NCI-H2029 treated with DMSO at 0.1 percent for 48 hours (cell line): ENCODE results near the gene RABL6.

ENCODE experiments used
- DNase-seq: peaks from one replicate; lab custom pipeline; 2025; lab: John Stamatoyannopoulos, UW

The RABL6 gene

DNA sequence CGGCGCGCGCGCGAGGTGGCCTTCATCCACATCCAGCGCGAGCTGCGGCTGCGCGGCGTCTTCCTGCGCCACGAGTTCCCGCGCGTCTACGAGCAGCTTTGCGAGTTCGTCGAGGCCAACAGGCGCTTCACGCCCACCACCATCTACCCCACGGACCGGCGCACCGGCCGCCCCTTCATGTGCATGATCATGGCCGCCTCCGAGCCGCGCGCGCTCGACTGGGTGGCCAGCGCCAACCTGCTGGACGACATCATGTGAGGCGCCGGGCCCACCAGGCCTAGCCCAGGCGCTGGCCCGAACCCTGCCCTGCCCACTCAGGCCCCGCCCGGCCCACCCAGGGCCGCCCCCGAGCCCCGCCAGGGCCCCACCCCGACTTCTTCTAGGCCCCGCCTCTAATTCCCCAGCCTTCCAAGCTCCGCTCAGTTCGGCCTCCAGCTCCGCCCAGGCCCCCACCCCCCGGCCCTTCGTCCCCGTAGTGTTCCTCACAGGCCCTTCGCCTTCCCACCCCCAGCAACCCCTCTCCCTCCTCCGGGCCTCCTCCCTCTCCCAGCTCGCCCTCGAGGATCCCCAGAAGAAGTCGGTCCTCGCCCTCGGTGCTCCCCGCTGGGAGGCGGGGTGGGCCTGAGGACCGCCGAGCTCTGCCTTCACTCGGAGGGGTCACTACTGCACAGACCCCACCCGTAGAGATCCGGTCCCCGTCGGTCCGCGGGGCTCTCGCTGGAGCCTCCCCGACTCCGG, 39.5 kb downstream of the RABL6 start:
- no peak for DNase-seq

DNA sequence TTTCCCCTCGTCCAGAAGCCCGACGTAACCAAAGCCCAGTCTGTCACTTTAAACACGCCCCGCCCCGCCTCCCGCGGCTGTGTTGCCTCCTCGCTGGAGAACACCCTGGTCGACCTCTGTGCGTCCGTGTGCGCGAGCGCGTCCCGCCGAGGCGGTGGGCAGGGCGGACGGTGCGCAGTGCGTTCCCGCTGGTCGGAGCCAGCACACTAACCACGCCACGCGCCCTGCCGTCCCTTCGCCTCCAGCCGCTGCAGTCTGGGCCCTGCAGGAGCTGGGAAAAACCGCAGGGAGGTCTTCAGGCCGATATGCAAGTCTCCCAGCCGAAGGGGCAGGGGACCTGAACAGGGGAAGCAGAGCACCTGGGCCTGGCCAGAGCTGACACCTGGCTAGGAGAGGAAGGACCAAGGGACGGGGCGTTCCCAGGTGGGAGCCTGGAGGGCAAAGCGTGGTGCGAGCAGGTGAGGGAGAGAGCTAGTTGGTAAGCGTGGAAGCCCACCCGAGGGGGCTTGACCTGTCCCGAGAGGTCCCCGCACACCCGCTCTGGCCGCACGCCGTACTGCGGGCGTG, 40.2 kb downstream of the RABL6 start:
- DNase-seq: peak; percentile 42

DNA sequence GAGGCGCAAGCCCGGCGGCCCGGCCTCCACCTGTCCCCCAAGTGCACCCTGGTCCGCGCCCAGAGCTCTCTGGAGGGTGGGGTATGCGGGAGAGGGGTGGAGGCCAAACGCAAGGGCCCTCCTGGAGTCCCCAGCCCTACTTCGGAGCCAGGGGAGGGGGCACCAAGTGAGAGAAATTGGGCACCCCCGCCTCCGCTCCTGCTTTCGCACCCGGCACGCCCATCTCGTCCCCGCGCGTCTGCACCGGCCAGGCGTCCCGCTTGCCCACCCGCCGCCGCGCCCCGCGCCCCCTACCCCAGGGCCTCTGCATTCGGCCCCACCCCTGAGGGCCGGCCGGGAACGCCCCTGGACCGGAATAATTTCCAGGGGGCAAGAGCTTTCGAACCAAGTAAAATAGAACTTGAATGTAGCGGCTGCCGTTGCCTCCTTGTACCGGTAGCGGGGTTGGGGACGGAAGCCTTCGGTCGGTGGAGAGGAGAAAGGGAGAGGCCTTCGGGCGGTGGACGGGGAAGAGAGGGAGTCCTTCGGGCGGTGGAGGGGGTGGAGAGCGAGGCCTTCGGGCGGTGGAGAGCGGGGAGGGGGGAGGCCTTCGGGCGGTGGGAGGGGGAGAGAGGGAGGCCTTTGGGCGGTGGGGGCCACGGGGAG, 40.8 kb downstream of the RABL6 start:
- DNase-seq: no peak

DNA sequence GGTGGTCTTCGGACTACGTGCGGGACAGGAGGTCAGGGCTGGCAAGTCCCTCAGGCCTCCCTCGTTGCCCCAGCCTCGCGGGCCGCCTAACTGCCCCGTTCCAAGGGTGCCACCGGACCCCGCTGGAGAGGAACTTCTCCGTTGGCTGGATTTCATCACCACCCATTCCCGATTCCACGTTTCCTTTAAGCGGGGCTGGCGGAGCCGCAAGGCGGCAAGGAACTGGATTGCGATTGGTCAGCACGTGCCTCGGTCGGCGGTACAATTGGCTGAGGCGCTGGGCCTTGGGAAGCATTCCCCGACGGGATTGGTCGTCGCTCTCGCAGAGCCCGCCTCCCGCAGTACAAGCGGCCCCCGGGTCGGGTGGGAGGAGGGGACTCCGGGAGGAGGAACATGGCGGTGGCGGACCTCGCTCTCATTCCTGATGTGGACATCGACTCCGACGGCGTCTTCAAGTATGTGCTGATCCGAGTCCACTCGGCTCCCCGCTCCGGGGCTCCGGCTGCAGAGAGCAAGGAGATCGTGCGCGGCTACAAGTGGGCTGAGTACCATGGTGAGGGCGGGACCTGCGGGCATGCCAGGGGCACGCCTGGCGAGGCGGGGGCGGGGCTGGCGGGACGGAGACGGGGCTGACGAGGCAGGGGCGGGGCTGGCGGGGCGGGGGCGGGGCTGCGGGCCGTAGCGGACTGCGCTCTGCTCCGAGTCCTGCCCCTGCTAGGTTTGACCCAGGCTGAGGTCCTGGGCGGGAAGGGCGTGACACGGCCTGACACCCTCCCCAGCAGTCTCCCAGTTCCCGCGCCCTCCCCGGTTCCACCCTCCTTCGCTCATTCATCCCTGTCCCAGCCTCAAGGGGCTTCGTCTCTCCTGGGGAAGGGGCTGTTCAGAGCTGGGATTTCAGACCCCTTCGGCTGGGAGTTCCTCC, 41.6 kb downstream of the RABL6 start, which contains the start of gene PHPT1:
TSS of gene PHPT1 (plus strand) at position 372 of the 922 bp plus-strand sequence. CDS start at position 394, 22 bp downstream.
- DNase-seq: peak; percentile 94

DNA sequence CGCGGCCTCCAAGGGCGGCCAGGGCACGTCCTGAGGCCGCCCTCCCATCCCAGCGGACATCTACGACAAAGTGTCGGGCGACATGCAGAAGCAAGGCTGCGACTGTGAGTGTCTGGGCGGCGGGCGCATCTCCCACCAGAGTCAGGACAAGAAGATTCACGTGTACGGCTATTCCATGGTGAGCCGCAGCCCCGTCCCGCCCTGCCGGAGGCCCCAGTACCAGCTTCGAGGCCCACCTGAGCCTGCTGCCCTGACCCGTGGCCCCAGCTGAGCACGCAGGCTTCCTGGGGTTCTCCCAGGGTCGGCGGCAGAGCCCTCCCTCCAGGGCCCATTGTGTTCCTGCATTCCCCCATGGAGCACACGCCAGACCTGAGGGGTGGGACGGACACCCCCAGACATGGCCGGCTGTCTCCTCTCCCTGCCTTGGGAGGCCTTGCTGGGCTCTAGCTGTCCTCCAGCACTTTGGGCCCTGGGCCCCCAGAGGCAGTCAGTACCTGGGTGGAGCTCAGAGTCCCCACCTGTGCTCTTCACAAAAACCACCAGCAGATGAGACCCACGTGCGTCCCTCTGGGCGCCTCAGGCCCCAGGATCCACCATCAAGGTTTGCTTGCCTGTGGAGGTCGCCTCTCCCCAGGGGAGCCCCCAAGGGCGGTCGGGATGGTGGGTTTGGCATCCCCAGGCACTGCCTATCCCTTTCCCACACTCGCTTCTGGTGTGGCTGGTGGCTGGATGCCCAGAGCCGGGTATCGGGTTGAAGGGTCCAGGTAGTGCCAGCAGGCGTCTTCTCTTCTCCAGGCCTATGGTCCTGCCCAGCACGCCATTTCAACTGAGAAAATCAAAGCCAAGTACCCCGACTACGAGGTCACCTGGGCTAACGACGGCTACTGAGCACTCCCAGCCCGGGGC, 42.5 kb downstream of the RABL6 start:
- DNase-seq: no peak

DNA sequence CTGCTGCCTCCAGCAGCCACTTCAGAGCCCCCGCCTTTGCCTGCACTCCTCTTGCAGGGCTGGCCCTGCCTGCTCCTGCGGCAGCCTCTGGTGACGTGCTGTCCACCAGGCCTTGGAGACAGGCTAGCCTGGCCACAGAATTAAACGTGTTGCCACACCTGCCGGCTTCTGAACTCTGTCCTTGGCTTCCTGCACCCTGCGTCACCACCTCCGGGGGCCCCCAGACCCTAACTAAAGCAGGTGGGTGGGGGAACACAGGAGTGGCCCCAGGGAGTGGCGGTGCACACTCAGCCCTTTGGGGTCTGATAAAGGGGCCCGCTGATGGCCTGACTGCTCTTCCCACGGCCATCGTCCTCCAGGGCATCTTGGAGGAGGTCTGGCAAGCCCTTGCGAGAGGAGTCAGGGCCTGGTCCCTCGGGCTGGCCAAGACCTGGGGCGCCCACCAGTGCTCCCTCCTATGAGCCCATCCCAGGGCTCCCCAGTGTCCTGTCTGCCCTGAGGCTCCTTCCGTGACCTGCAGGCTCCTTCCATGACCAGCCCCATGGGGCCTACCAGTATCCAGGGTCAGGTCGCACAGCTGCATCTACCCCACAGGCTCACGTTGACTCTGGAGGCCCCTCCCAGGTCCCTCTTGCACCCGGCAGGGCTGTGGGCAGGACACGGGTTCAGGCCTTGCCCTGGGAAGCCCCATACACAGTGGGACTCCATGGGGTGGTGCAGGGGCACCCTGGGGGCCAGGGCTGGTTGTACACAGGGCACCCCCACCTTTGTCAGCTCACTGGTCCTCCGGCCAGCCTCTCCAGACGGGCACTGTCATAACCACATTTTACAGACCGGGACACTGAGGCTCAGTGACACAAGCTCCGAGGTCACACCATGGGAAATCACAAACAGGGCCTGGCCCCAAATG, 43.4 kb downstream of the RABL6 start:
- DNase-seq: no peak

DNA sequence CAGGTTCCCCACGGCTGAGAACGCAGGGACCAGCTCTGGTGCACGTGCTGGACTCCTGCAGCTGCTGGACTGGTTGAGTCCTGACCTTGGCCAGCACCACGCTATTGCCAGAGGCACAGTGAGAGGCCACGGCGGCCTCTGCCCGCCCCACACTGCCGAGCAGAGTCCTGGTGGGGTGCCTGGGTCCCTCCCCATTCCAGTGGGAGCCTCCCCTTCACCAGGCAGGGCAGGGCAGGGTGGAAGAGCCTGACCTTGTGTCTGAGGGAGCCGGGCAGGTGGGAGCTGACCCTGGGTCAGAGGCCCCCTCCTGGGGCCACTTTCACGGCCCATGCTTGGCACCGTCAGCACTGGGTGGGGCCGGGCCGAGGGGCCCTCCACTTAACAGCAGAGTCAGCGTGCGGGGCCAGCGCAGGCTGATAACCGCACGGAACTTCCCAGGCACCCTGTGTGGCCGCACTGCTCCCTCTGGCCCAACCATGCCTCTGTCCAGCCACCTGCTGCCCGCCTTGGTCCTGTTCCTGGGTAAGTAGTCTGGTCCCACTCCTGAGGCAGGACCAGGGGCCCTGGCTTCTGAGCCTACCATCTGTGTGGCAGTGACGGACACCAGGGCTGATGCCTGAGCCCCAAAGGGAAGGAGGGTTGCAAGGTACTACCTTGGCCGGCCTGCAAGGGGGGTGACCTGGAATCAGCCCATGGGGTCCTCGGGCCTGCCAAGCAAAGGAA, 44.4 kb downstream of the RABL6 start, which contains the start of gene MAMDC4:
TSS of gene MAMDC4 (plus strand) at position 406 of the 723 bp plus-strand sequence. CDS start at position 477, 71 bp downstream.
- no peak for DNase-seq

DNA sequence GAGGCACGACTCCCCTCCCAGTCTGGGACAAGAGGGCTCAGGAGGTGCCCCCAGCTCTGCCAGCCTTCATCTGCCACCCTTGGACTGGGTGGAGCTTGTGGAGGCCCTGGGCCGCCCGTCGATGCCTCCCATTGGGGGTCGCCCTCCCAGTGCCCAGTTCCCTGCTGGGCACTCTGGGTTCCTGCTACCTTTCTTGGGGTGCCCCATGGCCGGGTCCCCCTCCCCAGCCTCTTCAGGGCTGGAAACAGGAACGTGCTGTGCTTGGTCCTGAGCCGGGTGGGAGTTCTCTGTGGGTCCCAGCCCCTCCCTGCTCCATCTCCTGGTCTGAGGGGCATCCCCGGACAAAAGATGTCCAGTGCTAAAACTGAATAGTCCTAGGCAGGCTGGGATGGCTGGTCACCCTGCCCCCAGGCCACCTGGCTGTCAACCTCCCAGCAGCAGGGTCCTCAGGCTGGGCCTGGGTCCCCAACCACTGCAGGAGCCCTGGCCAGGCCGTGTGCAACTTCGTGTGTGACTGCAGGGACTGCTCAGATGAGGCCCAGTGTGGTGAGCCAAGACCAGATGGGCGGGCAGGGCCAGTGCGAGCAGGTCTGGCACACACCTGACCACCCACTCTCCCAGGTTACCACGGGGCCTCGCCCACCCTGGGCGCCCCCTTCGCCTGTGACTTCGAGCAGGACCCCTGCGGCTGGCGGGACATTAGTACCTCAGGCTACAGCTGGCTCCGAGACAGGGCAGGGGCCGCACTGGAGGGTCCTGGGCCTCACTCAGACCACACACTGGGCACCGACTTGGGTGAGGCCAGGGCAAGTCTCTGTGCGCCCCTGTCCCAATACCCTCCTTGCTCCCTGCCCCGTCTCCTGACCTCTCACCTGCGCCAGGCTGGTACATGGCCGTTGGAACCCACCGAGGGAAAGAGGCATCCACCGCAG, 45.2 kb downstream of the RABL6 start:
- no peak for DNase-seq

DNA sequence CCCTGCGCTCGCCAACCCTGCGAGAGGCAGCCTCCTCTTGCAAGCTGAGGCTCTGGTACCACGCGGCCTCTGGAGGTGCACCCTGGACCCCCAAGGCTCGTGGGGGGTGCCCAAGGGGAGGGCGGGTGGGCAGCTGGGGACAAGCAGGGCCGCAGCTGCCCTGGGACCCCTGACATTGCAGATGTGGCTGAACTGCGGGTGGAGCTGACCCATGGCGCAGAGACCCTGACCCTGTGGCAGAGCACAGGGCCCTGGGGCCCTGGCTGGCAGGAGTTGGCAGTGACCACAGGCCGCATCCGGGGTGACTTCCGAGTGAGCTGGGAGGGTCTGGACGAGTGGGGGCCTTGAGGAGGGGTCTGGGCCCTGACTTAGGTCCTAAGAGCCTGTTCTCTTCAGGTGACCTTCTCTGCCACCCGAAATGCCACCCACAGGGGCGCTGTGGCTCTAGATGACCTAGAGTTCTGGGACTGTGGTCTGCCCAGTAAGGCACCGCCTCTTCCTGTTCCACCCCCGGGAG, 45.9 kb downstream of the RABL6 start:
- DNase-seq: no peak

DNA sequence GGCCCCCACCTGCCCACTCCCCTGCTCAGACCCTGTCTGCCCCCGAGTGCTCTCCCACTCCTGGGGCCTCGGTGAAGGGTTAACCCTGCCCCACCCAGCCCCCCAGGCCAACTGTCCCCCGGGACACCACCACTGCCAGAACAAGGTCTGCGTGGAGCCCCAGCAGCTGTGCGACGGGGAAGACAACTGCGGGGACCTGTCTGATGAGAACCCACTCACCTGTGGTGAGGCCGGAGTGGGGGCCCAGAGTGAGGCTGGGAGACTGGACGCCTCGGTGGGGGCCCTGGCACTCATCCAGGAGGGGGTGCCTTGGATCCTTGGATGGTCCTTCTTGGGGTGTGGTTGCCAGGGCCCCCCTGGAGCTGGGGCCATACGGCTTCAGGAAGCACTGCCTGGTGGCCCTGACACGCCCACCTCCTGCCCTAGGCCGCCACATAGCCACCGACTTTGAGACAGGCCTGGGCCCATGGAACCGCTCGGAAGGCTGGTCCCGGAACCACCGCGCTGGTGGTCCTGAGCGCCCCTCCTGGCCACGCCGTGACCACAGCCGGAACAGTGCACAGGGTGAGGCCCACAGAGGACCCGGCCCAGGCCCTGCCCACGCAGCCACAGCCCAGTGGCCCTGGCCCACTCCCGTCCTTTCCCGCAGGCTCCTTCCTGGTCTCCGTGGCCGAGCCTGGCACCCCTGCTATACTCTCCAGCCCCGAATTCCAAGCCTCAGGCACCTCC, 46.5 kb downstream of the RABL6 start:
- DNase-seq: no peak

DNA sequence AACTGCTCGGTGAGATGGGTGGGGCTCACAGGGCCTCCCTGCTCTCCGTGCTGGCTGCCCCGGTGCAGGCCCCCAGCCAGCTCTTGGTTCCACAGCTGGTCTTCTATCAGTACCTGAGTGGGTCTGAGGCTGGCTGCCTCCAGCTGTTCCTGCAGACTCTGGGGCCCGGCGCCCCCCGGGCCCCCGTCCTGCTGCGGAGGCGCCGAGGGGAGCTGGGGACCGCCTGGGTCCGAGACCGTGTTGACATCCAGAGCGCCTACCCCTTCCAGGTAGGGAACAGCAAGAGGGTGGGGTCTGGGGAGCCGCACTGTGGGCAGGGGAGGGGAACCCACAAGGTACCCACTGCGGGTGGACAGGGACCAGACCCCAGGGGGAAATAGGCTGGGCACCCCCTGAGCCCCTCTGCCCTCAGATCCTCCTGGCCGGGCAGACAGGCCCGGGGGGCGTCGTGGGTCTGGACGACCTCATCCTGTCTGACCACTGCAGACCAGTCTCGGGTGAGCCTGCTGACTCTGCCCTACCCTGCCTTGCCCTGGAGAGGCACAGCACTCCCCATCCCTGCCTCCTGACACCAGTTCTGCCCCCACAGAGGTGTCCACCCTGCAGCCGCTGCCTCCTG, 47.2 kb downstream of the RABL6 start:
- DNase-seq: no peak

DNA sequence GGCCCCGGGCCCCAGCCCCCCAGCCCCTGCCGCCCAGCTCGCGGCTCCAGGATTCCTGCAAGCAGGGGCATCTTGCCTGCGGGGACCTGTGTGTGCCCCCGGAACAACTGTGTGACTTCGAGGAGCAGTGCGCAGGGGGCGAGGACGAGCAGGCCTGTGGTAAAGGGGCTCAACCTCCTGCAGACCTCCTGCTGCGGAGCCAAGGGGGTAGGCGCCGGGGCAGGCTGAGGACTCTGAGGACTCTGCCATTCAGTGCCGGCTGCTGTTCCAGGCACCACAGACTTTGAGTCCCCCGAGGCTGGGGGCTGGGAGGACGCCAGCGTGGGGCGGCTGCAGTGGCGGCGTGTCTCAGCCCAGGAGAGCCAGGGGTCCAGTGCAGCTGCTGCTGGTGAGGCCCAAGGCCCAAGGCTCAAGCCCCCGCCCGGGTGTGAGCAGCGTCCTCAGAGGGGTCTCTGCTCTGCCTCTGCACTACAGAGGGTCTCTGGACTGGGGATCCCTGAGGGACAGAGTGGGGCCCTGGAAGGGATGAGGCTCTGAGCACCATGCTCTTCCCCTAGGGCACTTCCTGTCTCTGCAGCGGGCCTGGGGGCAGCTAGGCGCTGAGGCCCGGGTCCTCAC, 47.8 kb downstream of the RABL6 start:
- no peak for DNase-seq

DNA sequence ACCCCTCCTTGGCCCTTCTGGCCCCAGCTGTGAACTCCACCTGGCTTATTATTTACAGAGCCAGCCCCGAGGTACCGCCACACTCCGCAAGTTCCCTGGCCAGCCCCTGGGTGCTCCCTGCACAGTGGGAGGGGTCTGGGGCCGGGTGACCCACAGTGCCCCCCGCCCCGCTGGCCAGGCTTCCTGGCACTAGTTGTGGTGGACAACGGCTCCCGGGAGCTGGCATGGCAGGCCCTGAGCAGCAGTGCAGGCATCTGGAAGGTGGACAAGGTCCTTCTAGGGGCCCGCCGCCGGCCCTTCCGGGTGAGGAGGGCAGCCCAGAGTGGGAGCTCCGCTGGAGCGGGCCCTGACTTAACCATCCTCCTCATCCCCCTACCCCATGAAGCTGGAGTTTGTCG, 48.3 kb downstream of the RABL6 start:
- DNase-seq: no peak

DNA sequence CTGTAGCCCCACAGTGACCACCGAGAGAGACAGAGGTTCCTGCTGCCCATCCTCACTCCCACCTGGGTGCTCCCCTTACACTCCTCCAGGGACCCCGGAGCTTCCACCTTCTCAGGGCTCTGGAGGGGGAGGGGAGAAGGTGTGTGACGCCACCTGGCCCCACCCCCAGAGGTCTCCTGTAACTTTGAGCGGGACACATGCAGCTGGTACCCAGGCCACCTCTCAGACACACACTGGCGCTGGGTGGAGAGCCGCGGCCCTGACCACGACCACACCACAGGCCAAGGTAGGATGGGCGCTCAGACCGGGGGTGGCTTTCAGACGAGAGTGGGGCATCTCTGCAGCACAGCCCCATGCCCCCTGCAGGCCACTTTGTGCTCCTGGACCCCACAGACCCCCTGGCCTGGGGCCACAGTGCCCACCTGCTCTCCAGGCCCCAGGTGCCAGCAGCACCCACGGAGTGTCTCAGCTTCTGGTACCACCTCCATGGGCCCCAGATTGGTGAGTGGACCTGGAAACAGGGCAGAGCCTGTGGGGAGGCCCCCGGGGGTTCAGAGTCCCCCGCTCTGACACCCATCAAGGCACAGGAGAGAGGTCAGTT, 48.9 kb downstream of the RABL6 start:
- DNase-seq: no peak

DNA sequence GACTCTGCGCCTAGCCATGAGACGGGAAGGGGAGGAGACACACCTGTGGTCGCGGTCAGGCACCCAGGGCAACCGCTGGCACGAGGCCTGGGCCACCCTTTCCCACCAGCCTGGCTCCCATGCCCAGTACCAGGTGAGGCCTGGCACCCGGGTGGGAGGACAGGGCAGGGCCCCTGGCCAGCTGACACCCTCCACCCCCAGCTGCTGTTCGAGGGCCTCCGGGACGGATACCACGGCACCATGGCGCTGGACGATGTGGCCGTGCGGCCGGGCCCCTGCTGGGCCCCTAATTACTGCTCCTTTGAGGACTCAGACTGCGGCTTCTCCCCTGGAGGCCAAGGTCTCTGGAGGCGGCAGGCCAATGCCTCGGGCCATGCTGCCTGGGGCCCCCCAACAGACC, 49.4 kb downstream of the RABL6 start:
- no peak for DNase-seq
